Activated B cell treated with CpG ODN at 0.5 μM for 24 hours (primary cell): Measurements from ENCODE around the gene ATF7IP. TPM values are rescaled to one million over a fixed set of nuclear protein-coding genes. Genes with fewer than 3 reads are reported as not detected.

Source experiments
- ATAC-seq: fragments of 200-7000 bp; cut with Tn5 transposase; one replicate; pipeline ENCODE4 v1.10.0; 2021; ENCODE audit warnings: low read depth, mild to moderate bottlenecking, moderate library complexity
- CTCF ChIA-PET: fragments of 350-600 bp; sonication (Branson Sonifier 250); formaldehyde crosslinking; loops from one replicate; lab custom pipeline; 2021; ENCODE audit warnings: antibody characterized with exemption; lab: Charles Lee
- POLR2A ChIA-PET: fragments of 350-600 bp; sonication (Branson Sonifier 250); formaldehyde crosslinking; loops from one replicate; lab custom pipeline; 2021; ENCODE audit warnings: antibody characterized with exemption; lab: Charles Lee
- DNase-seq: peaks from one replicate; pipeline ENCODE4 v3.0.0; 2022
- H3K27ac Mint-ChIP-seq: one replicate; pipeline ENCODE4 v1.8.0; 2020; ENCODE audit warnings: mixed read lengths
- H3K27me3 Mint-ChIP-seq: one replicate; pipeline ENCODE4 v1.8.0; 2021; ENCODE audit warnings: mixed read lengths
- H3K36me3 Mint-ChIP-seq: one replicate; pipeline ENCODE4 v1.8.0; 2021; ENCODE audit warnings: low read depth, mixed read lengths
- H3K4me1 Mint-ChIP-seq: one replicate; pipeline ENCODE4 v1.8.0; 2021; ENCODE audit warnings: mixed read lengths
- H3K4me3 Mint-ChIP-seq: one replicate; pipeline ENCODE4 v1.8.0; 2020; ENCODE audit warnings: mild to moderate bottlenecking, mixed read lengths
- H3K9me3 Mint-ChIP-seq: one replicate; pipeline ENCODE4 v1.8.0; 2020; ENCODE audit warnings: mixed read lengths
- CTCF ChIP-seq: fragments of 200-600 bp; IDR thresholded peaks from one replicate; pipeline ENCODE4 v1.8.0; 2022; ENCODE audit warnings: antibody characterized with exemption, mild to moderate bottlenecking
- intact Hi-C: fragments of 100-400 bp; cut with micrococcal nuclease; formaldehyde crosslinking; loops from one replicate; pipeline ENCODE4 v1.15.1; 2024
- total RNA-seq: library from RNA; stranded (reverse); gene quantifications from 2 replicates; pipeline ENCODE4 v1.2.3, GENCODE V29; 2022

ATF7IP gene
- total RNA-seq, 1 donor from 2014 or later = 153 TPM

- intact Hi-C loops = loop anchor here (10.0 kb wide), 1 partner anchor 564 kb away; no protein-coding TSS in a partner anchor
- no peak for TF ChIP-seq CTCF
- peak overlapping the region; percentile 60 for H3K4me3 Mint-ChIP-seq
- ATAC-seq = no peak
- POLR2A ChIA-PET = interaction anchor here (1.1 kb wide), 1 partner anchor 25 kb away, joined by 4 read pairs; the partner anchor contains the start of gene ATF7IP
- peak overlapping the region; percentile 68 for H3K27ac Mint-ChIP-seq
- H3K4me1 Mint-ChIP-seq = peaks cover 86% of the 10 kb centered on the region
- CTCF ChIA-PET = no interaction called here
- no peaks in the 10 kb centered on the region for H3K9me3 Mint-ChIP-seq
- no peak for DNase-seq
- H3K36me3 Mint-ChIP-seq = peaks cover 49% of the 10 kb centered on the region
- no peaks in the 10 kb centered on the region for H3K27me3 Mint-ChIP-seq
Measured at GRCh38 chr12:14390870-14391530, 25.5 kb downstream of the ATF7IP start.

DNA sequence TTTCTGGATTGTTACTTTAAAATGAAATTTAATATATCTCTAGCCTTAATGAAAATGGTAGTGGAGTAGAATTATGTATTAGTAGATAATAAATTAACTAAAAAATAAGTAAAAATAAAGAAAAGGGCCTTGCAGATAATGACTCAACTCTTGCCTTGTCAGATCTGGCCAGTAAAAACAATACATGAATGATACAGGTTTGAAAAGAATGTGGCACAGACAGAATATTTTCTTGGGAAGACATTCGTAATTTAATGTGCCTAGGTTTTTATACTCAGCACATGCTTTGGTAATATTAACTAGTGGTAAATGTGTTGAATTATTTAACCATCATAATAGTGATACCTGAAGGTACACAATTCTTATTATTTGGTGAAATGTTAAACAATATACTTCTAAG lies 28.3 kb downstream of the ATF7IP start:
- Mint-ChIP-seq H3K27me3 (no peaks in the 10 kb centered on the region), H3K27ac (peak overlapping the region; percentile 72), H3K9me3 (no peaks in the 10 kb centered on the region), H3K4me3 (no peak overlapping the region), H3K4me1 (peaks cover 85% of the 10 kb centered on the region), H3K36me3 (peaks cover 52% of the 10 kb centered on the region)
- POLR2A ChIA-PET = interaction anchor here (0.5 to 4.2 kb wide), 5 partner anchors 8 to 154 kb away, joined by 6 to 43 read pairs (median 18); partner anchors contain the start of gene ATF7IP
- CTCF ChIA-PET = interaction anchor here (1.0 to 2.3 kb wide), 4 partner anchors 9 to 136 kb away, joined by 4 to 8 read pairs (median 6); partner anchors contain the start of gene ATF7IP
- intact Hi-C loops = loop anchor here (1.0 to 10.0 kb wide), 7 partner anchors 8 to 561 kb away; partner anchors contain the start of gene ATF7IP
- no peak for TF ChIP-seq CTCF
- DNase-seq (no peak), ATAC-seq (no peak)

DNA sequence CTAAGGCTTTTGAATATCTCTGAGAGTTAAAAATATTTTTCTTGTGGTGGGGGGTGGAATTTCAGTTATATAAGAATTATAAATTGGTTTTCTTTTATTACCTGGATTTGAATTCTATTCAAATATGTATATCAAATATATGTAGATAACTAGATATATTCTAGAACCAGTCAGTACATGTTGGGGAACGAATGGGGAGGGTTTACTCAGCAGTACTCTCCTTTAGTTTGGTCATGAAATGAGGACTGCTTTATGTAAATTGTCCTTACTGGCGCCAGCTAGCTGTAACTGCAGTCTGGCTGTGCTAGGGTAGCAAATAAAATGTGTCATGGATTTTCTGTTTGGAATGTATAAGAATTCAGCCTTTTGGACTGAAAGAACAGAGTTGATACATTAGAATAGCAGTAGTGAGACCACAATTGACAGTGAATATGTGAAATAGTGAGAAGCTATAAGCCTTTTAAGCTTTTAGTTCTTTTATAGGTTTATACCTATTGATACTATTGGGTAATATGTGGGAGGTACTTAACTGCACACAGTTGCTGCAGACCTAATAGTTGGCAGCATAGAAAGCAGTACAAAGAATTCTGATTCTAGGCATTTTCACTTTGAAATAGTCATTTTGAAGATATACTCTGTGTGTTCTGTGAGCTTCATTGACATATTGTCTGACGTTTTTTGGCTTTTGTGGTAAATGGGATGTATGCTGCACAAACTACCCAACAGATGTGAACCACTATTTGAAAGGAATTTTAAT lies 29.0 kb downstream of the ATF7IP start:
- no peaks in the 10 kb centered on the region for H3K27me3 Mint-ChIP-seq
- no peaks in the 10 kb centered on the region for H3K9me3 Mint-ChIP-seq
- TF ChIP-seq CTCF = no peak
- peak overlapping the region; percentile 77 for H3K4me3 Mint-ChIP-seq
- peaks cover 48% of the 10 kb centered on the region for H3K36me3 Mint-ChIP-seq
- intact Hi-C loops = loop anchor here (1.0 to 10.0 kb wide), 8 partner anchors 9 to 560 kb away; partner anchors contain the start of gene ATF7IP
- CTCF ChIA-PET = interaction anchor here (1.0 to 2.3 kb wide), 9 partner anchors 9 to 157 kb away, joined by 4 to 10 read pairs (median 6); partner anchors contain the start of gene ATF7IP
- H3K4me1 Mint-ChIP-seq = peaks cover 82% of the 10 kb centered on the region
- POLR2A ChIA-PET = interaction anchor here (0.6 to 4.2 kb wide), 12 partner anchors 9 to 377 kb away, joined by 3 to 43 read pairs (median 6); partner anchors contain the start of gene ATF7IP
- peak overlapping the region; percentile 90 for H3K27ac Mint-ChIP-seq
- DNase-seq = no peak
- peak; percentile 75 for ATAC-seq

DNA sequence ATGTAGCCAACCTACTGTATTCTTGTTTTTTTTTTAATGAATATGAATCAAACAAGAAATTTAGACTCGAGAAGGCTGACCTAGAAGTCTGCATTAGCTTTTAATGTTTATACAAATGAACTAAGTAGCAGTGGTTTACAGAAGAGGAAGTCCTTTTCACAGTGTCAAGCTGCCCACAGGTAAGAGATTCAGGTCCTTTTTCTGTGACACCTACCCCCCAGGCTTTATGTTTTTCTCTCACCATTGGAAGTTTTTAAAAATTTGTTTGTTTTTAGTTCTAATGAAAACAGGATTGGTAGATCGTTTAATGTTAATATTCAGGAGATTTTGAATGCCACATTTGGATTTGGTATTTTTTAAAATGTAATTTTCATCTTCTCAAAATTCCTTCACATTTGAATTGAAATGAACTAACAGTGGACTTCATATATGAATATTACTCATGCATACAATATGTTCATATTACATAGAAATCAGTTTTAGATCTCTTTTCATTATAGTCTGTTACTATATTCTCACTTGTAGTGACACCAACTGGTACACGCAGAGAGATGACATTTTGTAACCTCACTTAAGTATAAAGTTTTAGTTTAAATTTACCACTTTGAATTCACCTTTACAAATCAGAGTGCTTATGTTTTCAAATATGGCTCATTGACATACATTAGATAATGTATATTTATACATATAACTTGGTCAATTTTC lies 29.7 kb downstream of the ATF7IP start:
- ATAC-seq = peak; percentile 74
- ChIA-PET CTCF (interaction anchor here (1.0 to 2.3 kb wide), 8 partner anchors 10 to 157 kb away, joined by 4 to 10 read pairs (median 6); partner anchors contain the start of gene ATF7IP), POLR2A (interaction anchor here (0.6 to 4.2 kb wide), 11 partner anchors 10 to 376 kb away, joined by 3 to 43 read pairs (median 6); partner anchors contain the start of gene ATF7IP)
- peak overlapping the region; percentile 90 for H3K27ac Mint-ChIP-seq
- H3K36me3 Mint-ChIP-seq = peaks cover 49% of the 10 kb centered on the region
- H3K9me3 Mint-ChIP-seq = peaks cover 3% of the 10 kb centered on the region
- TF ChIP-seq CTCF = no peak
- DNase-seq = no peak
- peaks cover 84% of the 10 kb centered on the region for H3K4me1 Mint-ChIP-seq
- intact Hi-C loops = loop anchor here (1.0 to 10.0 kb wide), 5 partner anchors 8 to 560 kb away; no protein-coding TSS in a partner anchor
- H3K27me3 Mint-ChIP-seq = no peaks in the 10 kb centered on the region
- H3K4me3 Mint-ChIP-seq = peak overlapping the region; percentile 77
